Peyer's patch (tissue), 4 donors: ENCODE data around the gene PRODH. TPM values are rescaled to one million over a fixed set of nuclear protein-coding genes. Genes with fewer than 3 reads are reported as not detected.
"Not testable (repeated sequence)": the region's sequence is repeated elsewhere in the genome, so short reads cannot be mapped to it uniquely, and the experiment has no call there.

Source experiments
- DNase-seq, 3 donors: peaks; one replicate each; pipeline ENCODE4 v3.0.0-alpha.2; 2017 to 2019
- H3K27ac ChIP-seq, 4 donors: fragments of 200-600 bp; sonication (generic); one replicate each; pipeline ENCODE4 v1.5.1; 2016 to 2019
- H3K27me3 ChIP-seq, 2 donors: fragments of 200-600 bp; sonication (generic); one replicate each; pipeline ENCODE4 v1.5.1; 2019
- H3K36me3 ChIP-seq, 3 donors: fragments of 200-600 bp; sonication (generic); one replicate each; pipeline ENCODE4 v1.5.1; 2016 to 2019
- H3K4me1 ChIP-seq, 4 donors: fragments of 200-600 bp; sonication (generic); one replicate each; pipeline ENCODE4 v1.5.1; 2016 to 2019
- H3K4me3 ChIP-seq, 4 donors: fragments of 200-600 bp; sonication (generic); 1 replicate in 3 of 4; 2 replicates in 1 of 4; pipeline ENCODE4 v1.5.1; 2016 to 2019; ENCODE audit warnings: mild to moderate bottlenecking in 1 of 4
- H3K9me3 ChIP-seq, 4 donors: fragments of 200-600 bp; sonication (generic); one replicate each; pipeline ENCODE4 v1.5.1; 2016 to 2019; ENCODE audit warnings: mild to moderate bottlenecking in 1 of 4
- CTCF ChIP-seq, 6 experiments: fragments of 450-650 bp in 4 of 6; fragments of 200-600 bp in 2 of 6; sonication (generic) in 1 of 6; IDR thresholded peaks; one replicate each; pipeline ENCODE4 v1.5.1; 2017 to 2019; ENCODE audit warnings: antibody characterized with exemption in 6 of 6, mild to moderate bottlenecking in 3 of 6, moderate library complexity in 1 of 6
- POLR2A ChIP-seq, 2 donors: fragments of 450-650 bp; IDR thresholded peaks; one replicate each; pipeline ENCODE4 v1.5.1; 2017; ENCODE audit warnings: antibody characterized with exemption in 2 of 2, mild to moderate bottlenecking in 2 of 2, moderate library complexity in 2 of 2
- total RNA-seq, 4 donors: library from RNA; depleted of rRNA; stranded (reverse); fragments of >200 nt; gene quantifications; one replicate each; pipeline ENCODE4 v1.1.0, GENCODE V29; 2016

The PRODH gene
- total RNA-seq, 4 donors from 2014 or later = 12.4 to 360 (median 207) TPM

- Histone ChIP-seq H3K27me3 (no peaks in the 10 kb centered on the region), H3K36me3 (no peaks in the 10 kb centered on the region), H3K4me3 (no peak overlapping the region), H3K4me1 (no peaks in the 10 kb centered on the region), H3K9me3 (no peaks in the 10 kb centered on the region), H3K27ac (no peak overlapping the region)
- TF ChIP-seq CTCF (IDR thresholded peaks at IDR 0.05) (no peak), POLR2A (IDR thresholded peaks at IDR 0.05) (no peak)
- DNase-seq = peak in 2 of 3 donors; percentile 34 to 39
Measured at GRCh38 chr22:18909556-18909955, 26.5 kb downstream of the PRODH start.

- Histone ChIP-seq H3K36me3 (no peaks in the 10 kb centered on the region), H3K27ac (no peak overlapping the region), H3K9me3 (no peaks in the 10 kb centered on the region), H3K4me1 (no peaks in the 10 kb centered on the region), H3K4me3 (no peak overlapping the region), H3K27me3 (no peaks in the 10 kb centered on the region)
- no peak for DNase-seq
- TF ChIP-seq POLR2A (IDR thresholded peaks at IDR 0.05) (no peak), CTCF (IDR thresholded peaks at IDR 0.05) (no peak)
Measured at GRCh38 chr22:18906896-18907295, 29.2 kb downstream of the PRODH start.

GRCh38 chr22:18906410-18906745 lies 29.7 kb downstream of the PRODH start:
- not testable (repeated sequence) for H3K27me3 ChIP-seq, H3K4me3 ChIP-seq, H3K4me1 ChIP-seq, H3K9me3 ChIP-seq, H3K36me3 ChIP-seq, H3K27ac ChIP-seq, DNase-seq

GRCh38 chr22:18905540-18906409 lies 30.3 kb downstream of the PRODH start, which contains the start of gene DGCR6:
Gene DGCR6 (plus strand): TSS chr22:18906320. CDS start chr22:18906375, 55 bp downstream.
- no peak within 1 kb of the TSS for H3K4me3 ChIP-seq
- no peak within 1 kb of the TSS for H3K27ac ChIP-seq
- H3K4me1 ChIP-seq = no peaks in the 10 kb centered on the region
- no peaks in the 10 kb centered on the region for H3K27me3 ChIP-seq
- H3K36me3 ChIP-seq = no peaks in the 10 kb centered on the region
- peak in 1 of 3 donors; percentile 34 for DNase-seq
- no peaks in the 10 kb centered on the region for H3K9me3 ChIP-seq
- no peak for TF ChIP-seq POLR2A (IDR thresholded peaks at IDR 0.05)
- TF ChIP-seq CTCF (IDR thresholded peaks at IDR 0.05) = no peak

- not testable (repeated sequence) for H3K36me3 ChIP-seq, H3K27ac ChIP-seq, H3K4me1 ChIP-seq, H3K27me3 ChIP-seq, H3K4me3 ChIP-seq, H3K9me3 ChIP-seq
- peak in 1 of 3 donors; percentile 13 for DNase-seq
Measured at GRCh38 chr22:18896037-18896657, 39.9 kb downstream of the PRODH start.

GRCh38 chr22:18893775-18894174 lies 42.3 kb downstream of the PRODH start:
- not testable (repeated sequence) for H3K4me1 ChIP-seq, H3K36me3 ChIP-seq, H3K4me3 ChIP-seq, H3K27me3 ChIP-seq, DNase-seq, H3K27ac ChIP-seq, H3K9me3 ChIP-seq

- not testable (repeated sequence) for H3K4me1 ChIP-seq, H3K9me3 ChIP-seq, H3K27me3 ChIP-seq, H3K4me3 ChIP-seq, H3K36me3 ChIP-seq, DNase-seq, H3K27ac ChIP-seq
Measured at GRCh38 chr22:18890510-18891192, 45.4 kb downstream of the PRODH start.
